NCI-H1092 treated with DMSO at 0.1 percent for 48 hours (cell line): Measurements from ENCODE around the gene IFI44L.

ENCODE experiments used
- DNase-seq: peaks from one replicate; lab custom pipeline; 2025; lab: John Stamatoyannopoulos, UW

Gene IFI44L

GRCh38 chr1:78641558-78641957, 21.3 kb downstream of the IFI44L start:
- DNase-seq = no peak

- DNase-seq = no peak
Observed at GRCh38 chr1:78645723-78646122, 25.5 kb downstream of the IFI44L start.

DNA sequence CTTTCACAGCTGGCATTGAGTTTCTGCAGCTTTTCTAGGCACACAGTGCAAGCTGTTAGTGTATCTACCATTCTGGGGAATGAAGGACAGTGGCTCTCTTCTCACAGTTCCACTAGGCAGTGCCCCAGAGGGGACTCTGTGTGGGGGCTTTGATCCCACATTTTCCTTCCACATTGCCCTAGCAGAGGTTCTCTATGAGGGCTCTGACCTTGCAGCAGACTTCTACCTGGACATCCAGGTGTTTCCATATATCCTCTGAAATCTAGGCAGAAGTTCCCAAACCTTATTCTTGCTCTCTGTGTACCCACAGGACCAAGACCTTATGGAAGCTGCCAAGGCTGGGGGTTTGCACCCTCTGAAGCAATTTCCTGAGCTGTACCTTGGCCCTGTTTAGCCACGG, 27.0 kb downstream of the IFI44L start:
- DNase-seq = no peak

DNA sequence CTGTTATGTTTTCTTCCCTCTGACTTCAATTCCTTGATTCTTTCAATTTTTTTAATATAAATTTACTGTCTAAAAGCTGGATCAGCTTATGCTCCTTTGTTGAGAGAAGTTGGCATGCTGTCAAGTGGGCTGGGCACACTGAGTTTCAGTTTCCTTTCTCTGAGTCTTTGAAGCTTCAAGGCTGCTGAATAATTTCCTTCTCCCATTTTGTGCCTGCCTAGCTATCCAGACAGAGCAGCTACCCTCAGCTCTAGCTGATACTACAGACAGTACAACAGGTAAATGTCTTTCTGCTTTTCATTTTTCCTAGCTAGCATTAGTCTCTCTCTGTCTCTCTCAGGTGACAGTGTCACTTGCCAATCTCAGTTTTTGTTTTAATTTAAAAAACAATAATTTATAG, 29.4 kb downstream of the IFI44L start, which contains the start of gene IFI44:
TSS of gene IFI44 (plus strand) at position 204 of the 400 bp plus-strand sequence. CDS start 365 bp downstream, outside the sequence.
- no peak for DNase-seq

- DNase-seq = no peak
Observed at GRCh38 chr1:78650114-78650660, 29.9 kb downstream of the IFI44L start.

- no peak for DNase-seq
Observed at GRCh38 chr1:78651241-78651640, 31.0 kb downstream of the IFI44L start.

DNA sequence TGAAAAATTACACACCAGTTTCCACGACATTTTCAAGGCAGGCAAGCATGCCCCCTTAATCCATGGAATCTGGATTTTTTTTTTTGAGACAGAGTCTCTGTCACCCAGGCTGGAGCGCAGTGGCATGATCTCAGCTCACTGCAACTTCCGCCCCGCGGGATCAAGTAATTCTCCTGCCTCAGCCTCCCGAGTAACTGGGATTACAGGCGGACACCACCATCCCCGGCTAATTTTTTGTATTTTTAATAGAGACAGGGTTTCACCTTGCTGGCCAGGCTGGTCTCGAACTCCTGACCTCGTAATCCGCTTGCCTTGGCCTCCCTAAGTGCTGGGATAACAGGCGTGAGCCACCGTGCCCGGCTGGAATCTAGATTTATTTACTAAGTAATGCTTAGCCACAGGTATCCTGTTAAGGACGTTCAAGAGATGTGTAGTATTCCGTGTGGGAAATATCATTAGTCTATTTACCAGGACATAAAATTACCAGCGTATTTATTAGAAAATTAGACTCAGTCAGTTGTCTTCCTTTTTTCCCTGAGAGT, 31.8 kb downstream of the IFI44L start:
- DNase-seq = no peak

- DNase-seq = no peak
Observed at GRCh38 chr1:78658901-78659300, 38.7 kb downstream of the IFI44L start.

DNA sequence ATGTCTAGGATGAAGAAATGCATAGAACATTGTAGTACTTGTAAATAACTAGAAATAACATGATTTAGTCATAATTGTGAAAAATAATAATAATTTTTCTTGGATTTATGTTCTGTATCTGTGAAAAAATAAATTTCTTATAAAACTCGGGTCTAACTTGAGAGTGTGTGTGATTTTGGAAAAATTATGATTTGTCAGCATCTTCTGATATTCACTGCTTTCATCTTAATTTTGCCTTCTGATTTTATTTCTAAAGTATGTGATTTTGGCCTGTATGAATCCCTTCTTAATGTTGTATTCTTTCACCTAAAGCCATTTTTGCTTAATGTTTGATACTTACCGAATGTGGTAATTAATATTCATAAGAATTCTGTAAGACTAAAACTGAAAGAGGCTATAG, 43.7 kb downstream of the IFI44L start:
- no peak for DNase-seq

- DNase-seq = no peak
Observed at GRCh38 chr1:78664763-78665162, 44.5 kb downstream of the IFI44L start.

DNA sequence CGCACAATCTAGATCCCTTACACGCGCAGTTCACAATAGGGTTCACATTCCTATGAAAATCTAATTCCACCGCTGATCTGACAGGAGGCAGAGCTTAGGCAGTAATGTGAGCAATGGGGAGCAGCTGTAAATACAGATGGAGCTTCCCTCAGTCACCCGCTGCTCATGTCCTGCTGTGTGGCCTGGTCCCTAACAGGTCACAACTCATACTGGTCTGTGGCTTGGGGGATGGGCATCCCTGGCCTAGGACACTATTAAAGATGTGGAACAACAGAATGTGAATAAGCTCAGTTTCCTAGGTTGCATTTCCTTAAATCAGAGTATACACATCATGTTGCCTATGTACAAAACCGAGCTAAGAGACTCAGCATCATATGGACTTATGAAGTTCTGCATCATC, 45.6 kb downstream of the IFI44L start:
- DNase-seq = no peak

GRCh38 chr1:78667939-78668338, 47.7 kb downstream of the IFI44L start:
- no peak for DNase-seq

- DNase-seq = no peak
Observed at GRCh38 chr1:78668427-78668826, 48.2 kb downstream of the IFI44L start.

GRCh38 chr1:78672428-78672827, 52.2 kb downstream of the IFI44L start:
- no peak for DNase-seq

DNA sequence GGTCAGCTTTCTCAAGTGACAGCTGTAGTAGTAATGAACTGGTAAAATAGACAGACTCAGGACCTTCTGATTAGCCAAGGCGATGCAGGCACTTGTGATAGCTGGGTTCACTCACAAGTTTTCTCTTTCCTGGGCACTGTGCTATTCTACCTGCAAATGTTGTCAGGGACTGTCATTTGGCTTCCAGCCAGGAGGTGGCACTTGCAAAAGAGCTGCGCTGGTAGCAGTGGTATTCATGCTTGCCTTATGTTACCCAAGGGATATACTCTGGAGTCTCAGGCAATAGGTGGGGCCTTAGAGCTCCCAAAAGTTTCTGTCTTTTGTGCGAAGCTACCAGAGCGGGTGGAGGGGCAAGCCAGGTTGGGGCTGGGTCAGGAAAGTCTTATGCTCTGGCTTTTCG, 52.9 kb downstream of the IFI44L start:
- DNase-seq = no peak

- DNase-seq = peak; percentile 28
Observed at GRCh38 chr1:78676347-78676982, 56.2 kb downstream of the IFI44L start.

DNA sequence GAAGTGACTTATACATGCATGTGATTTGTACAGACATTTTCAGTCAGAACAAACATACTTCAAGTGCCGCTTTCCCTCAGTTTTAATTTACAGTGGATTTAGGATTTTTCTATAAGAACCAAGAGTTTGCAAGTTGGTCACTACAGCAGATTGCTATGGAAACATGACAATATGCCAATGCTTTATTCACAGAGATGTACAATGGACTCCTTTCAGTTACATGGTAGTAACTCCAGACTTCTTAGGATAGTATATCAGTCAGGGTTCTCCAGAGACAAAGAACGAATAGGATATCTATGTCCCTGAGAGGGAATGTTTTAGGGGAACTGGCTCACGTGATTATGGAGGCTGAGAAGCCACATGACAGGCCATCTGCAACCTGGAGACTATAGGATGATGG, 56.7 kb downstream of the IFI44L start:
- DNase-seq = no peak

GRCh38 chr1:78677788-78678187, 57.5 kb downstream of the IFI44L start:
- no peak for DNase-seq

GRCh38 chr1:78678324-78678723, 58.1 kb downstream of the IFI44L start:
- no peak for DNase-seq

DNA sequence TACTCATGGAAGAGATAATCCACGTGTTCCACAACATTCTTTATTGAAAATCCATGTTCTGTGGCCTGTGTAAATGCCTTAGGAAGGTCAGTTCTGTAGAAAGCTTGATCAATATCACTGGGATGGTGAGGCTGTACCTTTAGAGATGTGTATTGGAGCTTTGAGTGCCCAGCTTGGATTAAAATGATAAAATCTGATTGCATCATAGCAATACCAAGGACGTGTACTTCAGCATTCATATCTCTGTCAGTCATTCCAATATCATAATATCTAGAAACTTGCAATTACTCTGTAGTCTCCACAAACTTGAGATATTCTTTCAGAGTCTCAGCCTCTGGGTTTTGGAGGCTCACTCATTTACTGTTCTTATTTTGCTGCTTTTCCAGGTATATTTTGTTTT, 61.0 kb downstream of the IFI44L start:
- no peak for DNase-seq

DNA sequence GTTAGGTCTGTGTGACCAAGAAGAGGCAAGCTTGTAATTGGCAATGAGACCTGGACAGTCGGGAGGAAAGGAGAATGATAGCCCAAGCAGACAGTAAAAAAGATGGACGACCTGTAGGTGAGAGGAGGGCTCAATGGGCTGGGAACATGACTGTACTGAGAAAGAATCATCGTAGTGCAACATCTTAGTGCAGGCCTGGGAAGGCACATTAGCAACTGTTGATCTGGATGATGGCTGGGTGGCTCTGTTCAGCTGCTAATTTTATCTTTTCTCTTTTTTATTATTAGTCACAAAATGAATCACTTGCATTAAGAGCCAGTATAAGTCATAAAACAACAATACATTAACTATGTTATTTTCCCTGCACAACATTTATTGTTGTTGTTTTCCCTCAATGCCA, 62.2 kb downstream of the IFI44L start:
- DNase-seq = no peak

GRCh38 chr1:78683079-78683478, 62.8 kb downstream of the IFI44L start:
- DNase-seq = no peak

- no peak for DNase-seq
Observed at GRCh38 chr1:78687315-78687714, 67.1 kb downstream of the IFI44L start.

DNA sequence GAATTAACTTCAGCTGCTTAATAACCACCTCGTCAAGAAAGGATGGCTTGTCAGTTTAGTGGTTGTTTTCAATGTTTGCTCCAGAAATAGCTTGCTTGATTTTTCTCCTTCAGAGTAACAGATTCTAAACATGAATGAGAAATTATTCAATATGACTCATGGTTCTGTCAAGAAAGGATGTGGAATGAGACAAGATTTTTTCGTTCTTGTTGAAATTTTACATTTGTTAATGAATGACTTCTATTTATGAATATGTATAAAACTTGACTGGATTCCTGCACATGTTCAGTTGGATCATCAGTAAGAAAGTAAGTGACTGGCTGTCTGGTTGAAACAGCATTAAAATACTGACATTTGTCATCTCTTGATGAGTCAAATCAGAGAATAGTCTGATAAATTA, 67.7 kb downstream of the IFI44L start:
- DNase-seq = no peak
